DND-41 (cell line): ENCODE data around the gene NAGPA.

ENCODE experiments used
- EZH2 ChIP-seq: IDR thresholded peaks from 3 replicates; pipeline ENCODE4 v1.6.1; 2012; ENCODE audit warnings: borderline replicate concordance, low read depth, mild to moderate bottlenecking, moderate library complexity, low read length, inconsistent platforms; ENCODE audit not compliant: severe bottlenecking
- TF ChIP-seq, protein P1 (sequence below): IDR thresholded peaks from 2 replicates; pipeline ENCODE4 v1.5.1; 2012; ENCODE audit warnings: borderline replicate concordance, low read length, moderate library complexity, mild to moderate bottlenecking; ENCODE audit not compliant: poor library complexity, severe bottlenecking; ENCODE audit errors: extremely low read depth

DNA sequence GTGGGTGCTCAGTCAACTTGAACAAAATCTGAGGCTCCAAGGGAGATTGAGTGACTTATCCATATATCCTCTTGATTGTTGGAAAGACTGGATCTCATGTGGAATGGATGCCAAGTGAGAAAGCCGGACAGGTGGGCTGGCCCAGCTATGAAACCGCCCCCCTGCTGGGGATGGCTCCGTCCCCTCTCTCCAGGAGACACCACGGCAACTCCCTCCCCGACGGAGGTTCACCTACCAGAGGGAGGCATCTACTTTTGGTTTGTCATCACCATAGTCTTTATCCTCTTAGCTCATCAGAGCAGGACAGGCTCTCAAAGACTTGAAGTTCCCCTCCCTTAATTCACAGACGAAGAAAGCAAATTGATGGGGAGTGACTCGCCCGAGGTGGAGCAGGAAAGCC lies 36.1 kb upstream of the NAGPA start:
- TF ChIP-seq, protein P1, sequence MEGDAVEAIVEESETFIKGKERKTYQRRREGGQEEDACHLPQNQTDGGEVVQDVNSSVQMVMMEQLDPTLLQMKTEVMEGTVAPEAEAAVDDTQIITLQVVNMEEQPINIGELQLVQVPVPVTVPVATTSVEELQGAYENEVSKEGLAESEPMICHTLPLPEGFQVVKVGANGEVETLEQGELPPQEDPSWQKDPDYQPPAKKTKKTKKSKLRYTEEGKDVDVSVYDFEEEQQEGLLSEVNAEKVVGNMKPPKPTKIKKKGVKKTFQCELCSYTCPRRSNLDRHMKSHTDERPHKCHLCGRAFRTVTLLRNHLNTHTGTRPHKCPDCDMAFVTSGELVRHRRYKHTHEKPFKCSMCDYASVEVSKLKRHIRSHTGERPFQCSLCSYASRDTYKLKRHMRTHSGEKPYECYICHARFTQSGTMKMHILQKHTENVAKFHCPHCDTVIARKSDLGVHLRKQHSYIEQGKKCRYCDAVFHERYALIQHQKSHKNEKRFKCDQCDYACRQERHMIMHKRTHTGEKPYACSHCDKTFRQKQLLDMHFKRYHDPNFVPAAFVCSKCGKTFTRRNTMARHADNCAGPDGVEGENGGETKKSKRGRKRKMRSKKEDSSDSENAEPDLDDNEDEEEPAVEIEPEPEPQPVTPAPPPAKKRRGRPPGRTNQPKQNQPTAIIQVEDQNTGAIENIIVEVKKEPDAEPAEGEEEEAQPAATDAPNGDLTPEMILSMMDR = no peak
- no peak for TF ChIP-seq EZH2
